Midbrain (tissue), 1 donor: Measurements from ENCODE around the gene KCNN3.
A peak's percentile ranks its signal among the peaks of the same experiment; 100 is the strongest.

Experiments
- DNase-seq: peaks from one replicate; lab custom pipeline; 2025; lab: John Stamatoyannopoulos, UW

KCNN3 gene

GRCh38 chr1:154792899-154793298, 77.2 kb downstream of the KCNN3 start:
- no peak for DNase-seq

- DNase-seq, result no peak
Observed at GRCh38 chr1:154791292-154792166, 78.6 kb downstream of the KCNN3 start.

GRCh38 chr1:154788886-154789285, 81.2 kb downstream of the KCNN3 start:
- no peak for DNase-seq

- no peak for DNase-seq
Observed at GRCh38 chr1:154788110-154788870, 81.8 kb downstream of the KCNN3 start.

- no peak for DNase-seq
Observed at GRCh38 chr1:154786804-154787570, 83.1 kb downstream of the KCNN3 start.

GRCh38 chr1:154784924-154785531, 85.1 kb downstream of the KCNN3 start:
- no peak for DNase-seq

- no peak for DNase-seq
Observed at GRCh38 chr1:154784416-154784815, 85.7 kb downstream of the KCNN3 start.

- no peak for DNase-seq
Observed at GRCh38 chr1:154783976-154784375, 86.1 kb downstream of the KCNN3 start.

- DNase-seq, result no peak
Observed at GRCh38 chr1:154780541-154780940, 89.5 kb downstream of the KCNN3 start.

- peak; percentile 31 for DNase-seq
Observed at GRCh38 chr1:154779551-154780189, 90.4 kb downstream of the KCNN3 start.

- DNase-seq, result no peak
Observed at GRCh38 chr1:154778944-154779343, 91.1 kb downstream of the KCNN3 start.

- no peak for DNase-seq
Observed at GRCh38 chr1:154778275-154778674, 91.8 kb downstream of the KCNN3 start.

- no peak for DNase-seq
Observed at GRCh38 chr1:154777781-154778180, 92.3 kb downstream of the KCNN3 start.

GRCh38 chr1:154777154-154777553, 92.9 kb downstream of the KCNN3 start:
- no peak for DNase-seq

- DNase-seq, result peak; percentile 7
Observed at GRCh38 chr1:154775621-154776605, 94.2 kb downstream of the KCNN3 start.

GRCh38 chr1:154774175-154774855, 95.8 kb downstream of the KCNN3 start:
- DNase-seq, result no peak

- no peak for DNase-seq
Observed at GRCh38 chr1:154773551-154773950, 96.5 kb downstream of the KCNN3 start.

- DNase-seq, result no peak
Observed at GRCh38 chr1:154772606-154773506, 97.2 kb downstream of the KCNN3 start.

GRCh38 chr1:154772056-154772455, 98.0 kb downstream of the KCNN3 start:
- DNase-seq, result no peak
